Daoy (cell line): ENCODE results near the gene FOXN4. TPM values are rescaled to one million over a fixed set of nuclear protein-coding genes. Genes with fewer than 3 reads are reported as not detected.
"Not testable (repeated sequence)": the region's sequence is repeated elsewhere in the genome, so short reads cannot be mapped to it uniquely, and the experiment has no call there.

ENCODE experiments used
- DNase-seq: peaks from one replicate; pipeline ENCODE4 v3.0.0-alpha.2; 2015; ENCODE audit warnings: low read depth
- total RNA-seq: library from RNA; depleted of rRNA; stranded (reverse); fragments of >200 nt; shearing (Covaris generic); gene quantifications from 2 replicates; pipeline ENCODE4 v1.2.3, GENCODE V29; 2014; rRNA removed

The FOXN4 gene, protein sequence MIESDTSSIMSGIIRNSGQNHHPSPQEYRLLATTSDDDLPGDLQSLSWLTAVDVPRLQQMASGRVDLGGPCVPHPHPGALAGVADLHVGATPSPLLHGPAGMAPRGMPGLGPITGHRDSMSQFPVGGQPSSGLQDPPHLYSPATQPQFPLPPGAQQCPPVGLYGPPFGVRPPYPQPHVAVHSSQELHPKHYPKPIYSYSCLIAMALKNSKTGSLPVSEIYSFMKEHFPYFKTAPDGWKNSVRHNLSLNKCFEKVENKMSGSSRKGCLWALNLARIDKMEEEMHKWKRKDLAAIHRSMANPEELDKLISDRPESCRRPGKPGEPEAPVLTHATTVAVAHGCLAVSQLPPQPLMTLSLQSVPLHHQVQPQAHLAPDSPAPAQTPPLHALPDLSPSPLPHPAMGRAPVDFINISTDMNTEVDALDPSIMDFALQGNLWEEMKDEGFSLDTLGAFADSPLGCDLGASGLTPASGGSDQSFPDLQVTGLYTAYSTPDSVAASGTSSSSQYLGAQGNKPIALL
- total RNA-seq = 0.06 and 0.12 TPM in 2 replicates

DNA sequence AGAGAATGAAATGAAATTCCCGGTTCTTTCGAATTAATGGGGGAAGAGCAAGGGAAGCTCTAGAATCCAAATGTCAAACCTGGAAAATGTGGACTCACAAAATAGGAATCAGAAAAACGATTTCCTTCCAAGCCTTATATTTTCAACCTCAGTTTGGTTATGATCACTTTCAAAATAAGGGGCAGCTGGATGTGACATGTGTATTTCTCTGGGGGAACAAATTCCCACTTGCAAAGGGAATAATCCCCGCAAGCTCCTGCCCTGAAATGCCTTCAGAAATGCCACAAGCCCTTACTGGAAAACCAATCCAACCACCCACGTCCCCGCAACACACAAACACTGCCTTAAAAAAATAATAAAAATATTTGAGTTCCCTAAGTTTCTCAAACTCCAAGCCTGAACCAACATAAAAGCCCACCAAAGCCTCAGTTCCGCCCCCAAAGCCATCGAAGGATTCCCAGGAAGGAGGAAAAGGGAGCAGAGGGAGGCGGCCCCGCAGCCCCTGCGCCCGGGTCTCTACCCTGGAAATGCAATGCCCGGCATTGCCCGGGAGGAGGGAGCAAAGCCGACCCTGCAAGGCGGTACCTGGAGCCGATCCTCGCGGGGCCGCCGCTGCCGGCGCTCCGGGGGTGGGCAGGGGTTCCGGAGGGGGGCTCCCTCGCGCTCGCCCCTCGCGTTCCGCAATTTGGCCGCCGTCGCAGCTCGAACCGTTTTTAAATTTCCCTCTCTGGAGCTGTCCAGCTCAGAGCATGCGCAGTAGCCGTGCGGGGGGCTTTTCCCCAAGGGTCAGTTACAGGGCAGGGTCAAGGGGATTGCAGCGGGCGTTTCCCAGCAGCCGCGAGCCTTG, at the start of gene FOXN4:
Gene FOXN4 (minus strand): TSS at position 751 of the 847 bp plus-strand sequence. CDS start 963 bp downstream, outside the sequence.
- peak; percentile 15 for DNase-seq

DNA sequence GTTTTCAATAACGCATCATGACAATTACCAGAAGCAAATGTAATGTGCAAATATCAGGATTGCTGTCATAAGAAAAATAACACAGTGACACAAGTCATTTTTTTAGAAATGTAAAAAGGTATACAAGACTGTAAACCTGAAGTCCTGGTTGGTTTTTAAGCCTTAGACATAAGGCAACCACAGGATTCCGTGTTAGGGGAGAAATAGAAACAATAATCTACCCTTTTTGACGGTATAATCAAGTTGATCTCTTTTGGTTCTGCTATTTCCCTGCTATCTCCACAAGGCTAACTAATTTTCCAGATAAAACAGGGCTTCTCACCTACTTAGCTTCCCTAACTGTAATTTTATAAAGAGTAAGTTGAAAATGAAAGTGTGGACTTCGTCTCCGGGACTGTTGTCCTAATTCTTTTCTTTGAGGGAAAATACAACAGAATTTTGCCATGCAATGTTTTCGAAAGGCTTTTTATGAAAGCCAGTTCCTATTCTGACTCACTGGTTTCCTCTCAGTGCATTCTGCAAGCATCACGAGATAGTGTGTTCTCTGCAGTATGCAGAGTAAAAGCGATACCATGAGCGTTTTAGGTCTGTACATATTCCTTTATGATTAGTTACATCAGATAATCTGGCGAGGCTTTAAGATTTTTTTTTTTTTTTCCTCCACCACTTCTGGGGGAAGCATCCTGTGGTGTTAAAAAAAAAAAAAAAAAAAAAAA, 49.2 kb upstream of the FOXN4 start:
- DNase-seq = peak; percentile 28

DNA sequence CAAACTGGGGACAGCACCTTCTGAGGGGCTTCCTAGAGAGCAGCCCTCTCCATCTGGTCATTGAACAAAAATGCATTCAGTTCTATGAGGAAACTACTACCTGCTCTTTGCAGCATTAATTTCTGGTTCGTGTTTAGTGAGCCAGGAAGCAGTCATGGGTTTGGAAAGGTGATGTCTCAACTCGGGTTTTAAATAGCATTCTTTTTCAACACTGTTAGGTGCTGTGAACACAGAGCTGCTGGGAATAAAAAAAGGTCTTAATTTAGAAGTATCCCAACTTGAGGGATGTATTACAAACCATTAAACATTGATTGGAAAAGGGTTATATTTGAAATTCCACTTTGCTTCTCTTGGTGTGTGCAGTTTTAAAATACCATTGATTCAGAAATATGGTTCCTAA, 47.9 kb upstream of the FOXN4 start:
- no peak for DNase-seq

DNA sequence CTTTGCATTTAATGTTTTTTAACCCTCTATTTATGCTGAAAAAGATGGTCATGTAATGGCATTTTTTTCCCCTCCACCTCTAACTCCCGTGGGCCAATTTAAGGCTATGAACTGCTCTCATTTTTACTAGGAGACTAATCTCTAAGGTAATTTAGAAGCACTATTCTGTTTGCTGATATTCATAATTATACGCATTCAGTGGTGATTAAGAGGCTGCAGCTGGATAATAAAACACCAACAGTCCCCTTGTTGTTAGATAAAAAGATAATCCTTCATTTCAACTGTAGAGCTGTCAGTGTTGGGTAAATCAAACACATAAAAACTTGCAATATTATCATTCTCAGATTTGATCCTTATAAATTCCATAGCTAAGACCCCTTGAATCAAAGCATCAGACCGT, 47.5 kb upstream of the FOXN4 start:
- no peak for DNase-seq

DNA sequence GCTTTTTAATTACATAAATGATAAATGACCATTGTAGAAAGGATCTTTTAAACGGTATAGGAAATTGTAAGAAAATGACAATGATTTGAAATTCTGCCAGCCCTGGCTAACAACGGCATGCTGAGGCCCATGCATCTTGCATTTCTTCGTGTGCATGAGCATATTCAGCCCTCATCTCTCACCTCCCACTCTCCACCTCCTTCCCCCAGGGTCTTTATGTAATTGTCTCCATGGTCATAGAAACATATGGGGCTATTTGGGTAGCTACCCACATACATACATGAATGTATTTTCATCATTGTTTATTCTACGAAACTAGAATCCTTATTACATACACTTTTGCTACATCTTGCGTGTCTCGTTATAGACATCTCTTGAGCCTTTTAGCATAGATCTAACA, 43.1 kb upstream of the FOXN4 start:
- no peak for DNase-seq

DNA sequence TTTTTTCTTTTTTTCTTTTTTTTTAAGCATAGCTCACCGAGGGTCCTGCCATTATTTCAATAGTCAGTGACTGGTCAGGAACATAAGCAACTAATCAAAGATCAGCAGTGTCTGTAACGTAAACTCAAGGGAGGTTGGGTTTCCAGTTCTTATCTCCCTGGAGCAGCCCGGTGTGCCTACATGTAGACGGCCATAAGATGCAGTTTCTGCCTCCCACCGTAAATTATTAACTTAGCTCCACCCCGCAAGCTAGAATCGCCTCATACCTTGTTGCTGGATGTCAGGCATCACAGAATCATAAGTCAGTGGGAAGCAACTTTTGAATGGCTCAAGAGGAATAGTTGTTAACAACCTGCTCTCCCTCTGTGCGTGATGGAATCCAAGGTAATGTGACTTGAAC, 38.5 kb upstream of the FOXN4 start, which contains the start of gene MYO1H:
Gene MYO1H (plus strand): TSS at position 312 of the 400 bp plus-strand sequence. CDS start 61 bp downstream, at position 373.
- DNase-seq = no peak

DNA sequence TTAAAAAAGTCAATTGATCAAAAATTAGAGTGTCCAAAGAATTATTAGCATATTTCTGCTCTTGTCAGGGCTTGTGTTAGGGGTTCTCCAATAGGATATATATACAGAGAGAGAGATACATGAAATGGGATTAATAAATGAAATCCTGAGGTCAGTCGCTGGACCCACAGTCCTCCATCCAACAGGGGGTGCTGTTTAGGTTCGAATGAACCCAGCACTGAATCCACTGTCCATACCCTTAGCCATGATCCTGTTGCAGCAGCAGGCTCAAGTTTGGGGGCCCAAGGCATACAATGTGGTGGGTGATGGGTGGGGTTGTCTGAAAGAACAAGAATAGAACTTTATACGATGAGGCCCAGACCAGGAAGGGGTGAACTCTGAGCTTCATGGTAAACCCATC, 37.8 kb upstream of the FOXN4 start:
- no peak for DNase-seq

DNA sequence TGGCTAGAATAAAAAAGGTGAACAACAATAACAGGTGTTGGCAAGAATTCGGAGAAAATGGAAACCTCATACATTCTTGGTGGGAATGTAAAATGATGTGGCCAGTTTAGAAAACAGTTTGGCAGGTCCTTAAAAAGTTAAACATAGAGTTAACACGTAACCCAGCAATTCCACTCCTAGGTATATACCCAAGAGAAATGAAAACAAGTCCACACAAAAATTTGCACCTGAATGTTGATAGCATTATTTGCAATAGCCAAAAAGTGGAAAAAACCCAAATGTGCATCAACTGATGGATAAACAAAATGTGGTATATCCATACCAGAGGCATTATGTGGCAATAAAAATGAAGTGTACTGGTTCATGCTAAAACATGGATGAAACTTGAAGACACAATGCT, 36.3 kb upstream of the FOXN4 start:
- DNase-seq = no peak

DNA sequence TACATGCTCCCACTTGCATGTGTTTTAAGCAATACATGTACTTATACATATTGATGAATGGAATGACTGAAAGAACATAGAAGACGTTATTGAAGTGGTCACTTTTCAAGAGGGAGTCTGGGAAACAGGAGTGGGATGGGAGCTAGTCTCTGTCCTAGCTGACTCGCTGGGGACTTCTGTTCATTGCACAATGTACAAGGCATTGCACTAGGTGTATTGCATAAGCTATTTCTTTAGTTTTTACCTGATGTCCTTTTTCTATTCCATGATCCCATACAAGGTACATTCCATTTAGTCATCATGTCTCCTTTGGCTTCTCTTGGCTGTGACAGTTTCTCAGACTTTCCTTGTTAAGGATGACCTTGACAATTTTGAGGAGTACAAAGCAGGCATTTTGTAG, 34.6 kb upstream of the FOXN4 start:
- DNase-seq = no peak

DNA sequence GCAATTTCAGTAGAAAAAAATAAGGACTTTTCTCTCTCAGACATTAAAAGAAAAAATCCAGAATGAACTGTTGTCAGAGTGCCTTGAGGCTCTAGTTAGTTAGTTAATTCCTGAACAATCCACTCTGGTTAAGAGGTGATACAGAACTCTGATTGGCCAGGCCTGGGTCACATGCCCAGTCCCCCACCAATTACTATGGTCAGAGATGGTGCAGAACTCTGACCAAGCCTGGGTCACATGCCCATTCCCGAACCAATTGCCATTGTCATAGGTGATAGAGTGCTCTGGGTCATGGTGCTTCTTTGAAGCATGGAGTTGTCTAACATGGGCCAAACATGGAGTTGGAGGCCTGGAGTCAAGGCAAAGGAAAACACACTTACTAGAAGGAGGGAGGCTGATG, 27.5 kb upstream of the FOXN4 start:
- DNase-seq = no peak

DNA sequence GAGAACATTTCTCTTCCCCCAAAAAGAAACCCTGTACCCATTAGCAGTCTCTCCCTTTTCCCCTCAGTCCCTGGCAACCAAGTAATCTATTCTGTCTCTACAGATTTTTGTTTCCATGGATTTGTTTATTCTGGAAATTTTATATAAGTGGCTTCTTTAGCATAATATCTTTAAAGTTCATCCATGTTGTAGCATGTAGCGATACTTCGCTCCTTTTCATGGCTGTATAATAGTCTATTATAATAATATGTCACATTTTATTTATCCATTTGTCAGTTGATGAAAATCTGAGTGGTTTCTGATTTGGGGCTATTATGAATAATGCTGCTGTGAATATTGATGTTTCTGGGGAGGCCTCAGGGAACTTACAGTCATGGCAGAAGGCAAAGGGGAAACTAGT, 25.8 kb upstream of the FOXN4 start:
- DNase-seq = no peak

DNA sequence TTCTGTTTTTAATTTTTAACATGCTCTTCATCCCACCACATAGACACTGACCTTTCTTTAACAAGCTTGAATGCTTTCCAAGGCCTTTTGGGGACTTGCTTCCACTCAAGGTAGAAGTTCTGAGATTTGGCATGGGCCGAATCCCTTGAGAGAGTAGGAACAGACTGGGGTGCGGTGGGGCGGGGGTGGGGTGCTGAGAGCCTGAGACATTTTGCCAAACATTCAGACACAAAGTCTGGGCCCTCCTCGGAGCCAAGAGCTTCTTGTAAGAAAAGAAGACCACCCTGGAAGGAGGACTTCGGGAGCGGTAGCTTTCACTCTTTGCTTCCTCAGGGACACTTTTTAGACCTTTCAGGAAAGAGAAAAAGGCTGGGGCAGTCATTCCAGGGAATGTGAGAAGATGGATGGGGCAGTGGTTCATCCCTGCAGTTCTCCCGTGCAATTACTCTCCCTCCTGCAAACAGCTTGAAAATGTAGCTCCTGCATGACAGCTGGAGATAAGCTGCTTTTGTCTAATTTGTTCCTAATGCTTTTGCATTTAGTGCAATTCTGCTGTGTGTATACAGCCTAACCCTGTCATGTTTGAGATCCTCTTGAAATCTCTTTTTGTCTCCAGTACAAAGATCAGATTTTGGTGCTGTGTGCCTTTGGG, 22.3 kb upstream of the FOXN4 start:
- no peak for DNase-seq

DNA sequence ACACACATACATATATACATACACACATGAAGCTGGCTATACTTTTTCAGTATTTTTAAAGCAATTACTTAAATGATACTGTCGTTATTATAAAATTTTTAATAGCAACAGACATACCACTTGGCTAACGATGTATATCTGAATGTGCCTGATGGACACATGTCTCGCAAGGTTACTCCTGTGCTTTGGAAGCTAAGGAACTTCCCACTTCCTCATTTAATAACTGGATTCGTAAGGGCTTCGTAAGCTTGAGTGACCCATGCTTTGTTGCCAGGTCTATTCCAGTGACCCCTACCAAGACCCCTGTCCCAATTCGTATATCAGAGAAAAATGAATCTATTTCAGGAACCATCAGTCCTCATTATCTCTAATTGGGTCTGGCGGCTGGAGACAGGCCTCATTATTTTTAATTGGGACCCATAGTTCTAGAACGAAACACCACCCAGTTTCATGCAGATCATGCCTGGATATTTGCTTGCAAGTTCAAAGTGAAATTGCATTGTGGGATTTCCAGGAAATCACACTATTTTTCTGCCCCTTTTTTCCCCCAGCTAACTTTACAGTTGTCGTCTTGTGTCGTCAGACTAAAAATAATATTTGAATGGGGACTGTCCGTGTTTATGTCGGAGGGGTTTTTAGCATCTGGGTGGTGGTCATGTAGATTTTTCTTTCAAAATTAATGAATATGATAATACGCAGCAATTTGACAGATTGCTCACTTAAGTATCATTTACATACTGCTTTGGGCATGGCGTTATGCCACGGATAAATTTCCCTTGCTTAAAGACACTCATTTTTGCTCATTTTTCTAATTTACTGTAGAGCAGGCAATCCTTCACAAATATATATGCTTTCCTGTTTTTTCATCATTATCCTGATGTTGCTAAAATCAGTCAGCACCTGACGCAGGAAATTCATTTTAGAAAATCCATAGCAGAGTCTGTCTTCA, 21.5 kb upstream of the FOXN4 start:
- DNase-seq = no peak

DNA sequence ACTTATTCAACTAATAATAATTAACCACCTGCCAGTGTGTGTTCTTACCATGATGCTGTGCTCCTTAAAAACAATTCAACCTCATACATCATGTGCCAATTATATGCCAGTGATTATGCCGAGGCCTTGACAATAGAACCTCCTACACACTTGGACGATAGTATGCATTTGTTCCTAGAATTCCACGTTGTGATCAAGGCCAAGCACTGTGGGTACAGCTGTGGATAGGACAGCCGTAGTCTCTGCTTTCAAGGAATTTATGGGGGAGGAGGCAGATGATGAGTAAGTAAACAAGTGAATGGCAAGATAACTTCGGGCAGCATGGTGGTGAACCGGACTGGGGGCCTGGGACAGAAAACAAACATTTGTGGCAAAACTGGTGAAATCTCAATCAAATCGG, 20.6 kb upstream of the FOXN4 start:
- no peak for DNase-seq

DNA sequence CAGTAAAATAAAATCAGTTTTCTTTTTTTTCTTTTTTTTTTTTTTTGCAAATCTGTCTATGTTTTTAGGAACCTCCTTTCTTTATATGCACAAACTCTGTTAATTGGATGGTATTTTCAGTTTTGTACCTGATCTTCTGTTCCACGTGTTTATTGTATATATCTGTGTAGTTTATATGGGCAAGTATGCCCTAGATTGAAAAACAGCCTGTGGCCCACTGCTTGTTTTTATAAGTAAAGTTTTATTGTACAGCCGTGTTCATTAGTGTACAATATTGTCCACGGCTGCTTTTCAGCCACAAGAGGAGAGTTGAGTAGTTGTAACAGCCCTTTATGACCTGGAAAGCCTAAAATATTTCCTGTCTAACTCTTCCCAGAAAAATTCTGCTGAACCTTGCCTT, 19.9 kb upstream of the FOXN4 start:
- no peak for DNase-seq

DNA sequence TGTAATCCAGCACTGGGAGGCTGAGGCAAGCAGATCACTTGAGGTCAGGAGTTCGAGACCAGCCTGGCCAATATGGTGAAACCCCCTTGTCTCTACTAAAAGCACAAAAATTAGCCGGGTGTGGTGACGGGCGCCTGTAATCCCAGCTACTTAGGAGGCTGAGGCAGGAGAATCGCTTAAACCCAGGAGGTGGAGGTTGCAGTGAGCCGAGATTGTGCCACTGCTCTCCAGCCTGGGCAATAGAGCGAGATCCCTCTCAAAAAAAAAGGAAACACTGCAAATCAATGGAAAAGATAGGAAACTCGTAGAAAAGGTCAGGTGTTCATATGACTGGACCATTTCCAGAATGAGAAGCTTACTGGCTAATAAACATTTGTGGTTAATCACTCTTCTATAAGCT, 12.2 kb upstream of the FOXN4 start:
- DNase-seq = not testable (repeated sequence)

DNA sequence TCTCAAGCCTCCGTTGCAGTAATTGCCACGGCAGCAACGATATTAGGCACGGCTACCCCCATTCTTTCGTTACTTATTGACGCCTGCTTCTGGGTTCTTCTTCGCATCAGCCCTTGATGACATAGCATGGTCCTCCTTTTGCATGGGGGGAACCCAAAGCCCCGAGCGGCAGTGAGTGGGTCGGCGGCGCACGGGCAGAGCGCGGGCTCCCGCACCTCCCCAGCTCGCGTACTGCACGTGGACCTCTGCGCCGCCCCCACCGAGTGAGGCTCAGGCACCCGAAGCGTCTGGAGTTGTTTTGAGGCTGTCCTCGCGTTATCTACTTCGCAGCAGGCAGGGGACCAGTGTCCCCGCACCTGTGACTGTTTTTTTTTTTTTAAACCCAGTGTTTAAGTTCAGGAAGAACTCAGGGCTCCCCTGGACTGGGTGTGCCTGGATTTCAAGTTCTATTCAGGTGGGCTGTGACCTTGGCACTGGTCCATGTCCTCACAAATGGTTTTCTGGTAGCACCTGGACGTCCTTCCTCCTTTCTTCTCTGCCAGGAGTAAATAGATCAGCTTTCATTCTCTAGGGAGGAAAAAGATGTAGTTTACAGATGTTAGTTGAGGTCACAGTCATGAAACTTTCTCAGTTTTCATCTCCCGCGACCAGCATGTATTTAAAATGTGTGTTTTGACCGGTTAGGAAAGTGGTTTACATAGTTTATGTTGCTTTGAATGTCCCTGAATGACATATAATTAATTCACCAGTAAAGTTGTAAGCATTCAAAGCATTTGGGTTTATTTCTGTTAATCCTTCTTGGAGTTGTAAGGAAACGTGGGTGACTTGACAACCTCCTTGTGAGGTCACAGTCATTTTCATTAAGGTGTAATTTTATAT, 1.4 kb upstream of the FOXN4 start:
- DNase-seq = peak; percentile 20

DNA sequence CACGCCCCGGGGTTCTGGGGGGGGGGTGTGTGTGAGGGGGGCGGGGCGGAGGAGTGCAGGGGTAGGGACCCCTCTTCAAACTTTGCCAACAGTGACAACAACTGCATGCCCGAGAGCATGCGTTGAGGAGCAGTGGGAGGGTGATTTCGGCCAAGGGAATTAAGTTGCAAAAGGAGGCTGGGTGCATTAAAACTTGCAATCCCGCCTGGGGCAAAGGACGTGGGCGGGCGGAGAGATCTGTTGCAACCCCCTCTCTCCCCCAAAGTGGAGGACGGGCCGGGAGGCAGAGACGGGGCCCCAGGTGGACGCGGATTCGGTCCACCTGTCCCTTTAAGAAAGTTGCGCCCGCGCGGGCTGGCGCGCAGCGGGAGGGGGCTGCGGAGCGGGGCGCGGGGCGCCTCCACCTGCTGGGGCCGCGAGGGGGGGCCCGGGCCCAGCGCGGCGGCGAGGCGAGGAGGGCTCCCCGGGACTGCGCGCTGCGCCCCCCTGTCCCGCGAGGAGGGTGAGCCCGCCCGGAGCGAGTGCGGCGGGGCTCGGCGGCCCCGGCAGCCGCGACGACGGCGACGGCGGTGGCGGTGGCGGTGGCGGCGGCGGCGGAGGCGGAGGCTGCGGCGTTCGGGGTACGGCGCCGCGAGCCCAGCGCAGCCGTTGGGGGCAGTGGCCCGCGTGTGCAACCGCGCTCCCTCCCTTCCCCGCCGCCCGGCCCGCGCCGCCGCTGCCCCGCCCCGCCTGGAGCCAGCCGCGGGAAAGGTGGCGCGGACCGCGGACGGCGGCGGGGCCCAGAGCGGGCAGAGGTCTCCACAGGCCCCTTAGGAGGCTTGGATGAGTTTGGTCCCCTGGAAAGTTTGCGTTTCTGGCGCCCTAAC, 530 bp upstream of the FOXN4 start:
- peak; percentile 16 for DNase-seq
